H1 (cell line): Measurements from ENCODE around the gene SUGP2. TPM values are rescaled to one million over a fixed set of nuclear protein-coding genes. Genes with fewer than 3 reads are reported as not detected.

Experiments
- CTCF ChIA-PET: fragments of 300-600 bp; sonication (Branson Sonifier 250); formaldehyde crosslinking; loops from one replicate; lab custom pipeline; 2021; ENCODE audit not compliant: partially characterized antibody; lab: Charles Lee
- POLR2A ChIA-PET: fragments of 300-600 bp; sonication (Branson Sonifier 250); formaldehyde crosslinking; loops from one replicate; lab custom pipeline; 2021; ENCODE audit warnings: inconsistent platforms; ENCODE audit not compliant: partially characterized antibody; lab: Charles Lee
- DNase-seq, 2 experiments: peaks; one replicate each; pipeline versions ENCODE4 v3.0.0 to v3.0.0-alpha.2; 2010 to 2022; ENCODE audit warnings: low spot score in 2 of 2, low read depth in 1 of 2, mixed read lengths in 1 of 2
- FAIRE-seq: peaks from 2 replicates; lab custom pipeline; 2011; peaks lifted over from hg19 to GRCh38; lab: Jason Lieb, UNC
- H2AFZ ChIP-seq: 2 replicates; pipeline ENCODE4 v1.8.1; 2012; ENCODE audit warnings: low read length, inconsistent platforms
- H2AK5ac ChIP-seq: 2 replicates; pipeline ENCODE4 v1.6.1; 2013; ENCODE audit warnings: low read depth, low read length
- H2BK120ac ChIP-seq: replicated peaks from 2 replicates; pipeline ENCODE3; 2013; ENCODE audit warnings: low read depth, low read length, inconsistent platforms
- H2BK12ac ChIP-seq: 2 replicates; pipeline ENCODE4 v1.6.1; 2013; ENCODE audit warnings: low read depth, low read length
- H2BK15ac ChIP-seq: 2 replicates; pipeline ENCODE4 v1.6.1; 2013; ENCODE audit warnings: low read length
- H2BK20ac ChIP-seq: 2 replicates; pipeline ENCODE4 v1.6.1; 2013; ENCODE audit warnings: low read length
- H2BK5ac ChIP-seq: 2 replicates; pipeline ENCODE4 v1.6.1; 2013; ENCODE audit warnings: low read depth, low read length
- H3K14ac ChIP-seq: 2 replicates; pipeline ENCODE4 v1.6.1; 2013; ENCODE audit warnings: inconsistent platforms; ENCODE audit not compliant: insufficient read length
- H3K18ac ChIP-seq: 2 replicates; pipeline ENCODE4 v1.6.1; 2013; ENCODE audit warnings: low read length; ENCODE audit errors: extremely low read depth
- H3K23ac ChIP-seq: 2 replicates; pipeline ENCODE4 v1.6.1; 2013; ENCODE audit warnings: inconsistent platforms; ENCODE audit not compliant: insufficient read length
- H3K23me2 ChIP-seq: 2 replicates; pipeline ENCODE4 v1.6.1; 2013; ENCODE audit warnings: low read depth, low read length
- H3K27ac ChIP-seq: 2 replicates; pipeline ENCODE4 v1.6.1; 2011; ENCODE audit warnings: low read depth, low read length, inconsistent platforms
- H3K27me3 ChIP-seq, 4 experiments: replicated peaks in 1 of 4; 1 replicate in 1 of 4; 2 replicates in 3 of 4; pipeline versions ENCODE4 v1.6.1 to v1.8.1; 2011 to 2013; ENCODE audit warnings: low read length in 3 of 4, mild to moderate bottlenecking in 3 of 4, inconsistent platforms in 2 of 4, mixed read lengths in 2 of 4, moderate library complexity in 1 of 4; ENCODE audit not compliant: control insufficient read depth in 3 of 4, insufficient read depth in 3 of 4; ENCODE audit errors: extremely low read depth in 1 of 4
- H3K36me3 ChIP-seq, 4 experiments: 2 replicates each; pipeline versions ENCODE4 v1.6.1 to v1.8.1; 2011 to 2013; ENCODE audit warnings: mild to moderate bottlenecking in 4 of 4, low read length in 3 of 4, moderate library complexity in 2 of 4, control low read depth in 1 of 4, inconsistent platforms in 1 of 4; ENCODE audit not compliant: insufficient read depth in 4 of 4, control insufficient read depth in 2 of 4
- H3K4ac ChIP-seq: replicated peaks from 2 replicates; pipeline ENCODE3; 2013; ENCODE audit warnings: low read length, low read depth, mixed read lengths, inconsistent platforms; ENCODE audit not compliant: insufficient read length
- H3K4me1 ChIP-seq, 4 experiments: replicated peaks in 1 of 4; 1 replicate in 1 of 4; 2 replicates in 3 of 4; pipeline versions ENCODE4 v1.6.1 to v1.8.1; 2011 to 2013; ENCODE audit warnings: low read length in 3 of 4, inconsistent platforms in 2 of 4, mixed read lengths in 1 of 4; ENCODE audit not compliant: insufficient read depth in 4 of 4, control insufficient read depth in 3 of 4
- H3K4me2 ChIP-seq, 2 experiments: 2 replicates each; pipeline versions ENCODE4 v1.6.1 to v1.8.1; 2011 to 2013; ENCODE audit warnings: low read depth in 2 of 2, low read length in 2 of 2, control low read depth in 1 of 2, inconsistent platforms in 1 of 2, mild to moderate bottlenecking in 1 of 2; ENCODE audit not compliant: insufficient read depth in 1 of 2
- H3K4me3 ChIP-seq, 4 experiments: fragments of 200-600, 300-600 bp in 1 of 4; sonication (generic), shearing (Covaris generic), sonication (Bioruptor Twin) in 1 of 4; 2 replicates each; pipeline versions ENCODE4 v1.5.1 to v1.8.1; 2011 to 2016; ENCODE audit warnings: low read length in 4 of 4, low read depth in 3 of 4, control low read depth in 2 of 4, inconsistent platforms in 2 of 4, mild to moderate bottlenecking in 2 of 4, mixed read lengths in 1 of 4, moderate library complexity in 1 of 4; ENCODE audit not compliant: insufficient read depth in 2 of 4; ENCODE audit errors: extremely low read depth in 1 of 4
- H3K56ac ChIP-seq: replicated peaks from 2 replicates; pipeline ENCODE3; 2013; ENCODE audit warnings: low read depth, mild to moderate bottlenecking, mixed read lengths, low read length, inconsistent platforms; ENCODE audit not compliant: insufficient read length
- H3K79me1 ChIP-seq: 2 replicates; pipeline ENCODE4 v1.6.1; 2013; ENCODE audit warnings: low read depth, low read length, control low read depth
- H3K79me2 ChIP-seq, 2 experiments: 2 replicates each; pipeline versions ENCODE4 v1.6.1 to v1.8.1; 2012 to 2013; ENCODE audit warnings: low read length in 2 of 2, mild to moderate bottlenecking in 2 of 2, inconsistent platforms in 1 of 2; ENCODE audit not compliant: insufficient read depth in 2 of 2, control insufficient read depth in 1 of 2
- H3K9ac ChIP-seq, 4 experiments: replicated peaks in 1 of 4; 1 replicate in 1 of 4; 2 replicates in 3 of 4; pipeline versions ENCODE4 v1.6.1 to v1.8.1; 2011 to 2013; ENCODE audit warnings: low read depth in 3 of 4, low read length in 3 of 4, control low read depth in 2 of 4, mild to moderate bottlenecking in 2 of 4, moderate library complexity in 2 of 4, inconsistent platforms in 1 of 4; ENCODE audit errors: extremely low read depth in 1 of 4
- H3K9me3 ChIP-seq, 2 experiments: 2 replicates each; pipeline versions ENCODE4 v1.6.1 to v1.8.1; 2012 to 2013; ENCODE audit warnings: mild to moderate bottlenecking in 2 of 2, moderate library complexity in 2 of 2, control low read depth in 1 of 2, inconsistent platforms in 1 of 2, low read depth in 1 of 2, low read length in 1 of 2, mixed read lengths in 1 of 2; ENCODE audit not compliant: insufficient read depth in 2 of 2
- H4K20me1 ChIP-seq, 2 experiments: replicated peaks in 1 of 2; 2 replicates each; pipeline versions ENCODE3 to v1.8.1; 2011 to 2013; ENCODE audit warnings: inconsistent platforms in 2 of 2, low read length in 2 of 2, mild to moderate bottlenecking in 1 of 2; ENCODE audit not compliant: insufficient read depth in 2 of 2, control insufficient read depth in 1 of 2
- H4K5ac ChIP-seq: 2 replicates; pipeline ENCODE4 v1.6.1; 2013; ENCODE audit warnings: low read length, low read depth, mixed read lengths, inconsistent platforms; ENCODE audit not compliant: insufficient read length
- H4K8ac ChIP-seq: 2 replicates; pipeline ENCODE4 v1.8.0; 2013; ENCODE audit warnings: mild to moderate bottlenecking, moderate library complexity, low read length, inconsistent platforms; ENCODE audit not compliant: insufficient read depth; ENCODE audit errors: extremely low read depth
- H4K91ac ChIP-seq: replicated peaks from 2 replicates; pipeline ENCODE3; 2013; ENCODE audit warnings: low read length, mixed read lengths, inconsistent platforms; ENCODE audit not compliant: insufficient read length
- CBX5 ChIP-seq: fragments of 300-800, 300-1000 bp; sonication (generic); IDR thresholded peaks from 2 replicates; pipeline ENCODE4 v1.7.1; 2016; ENCODE audit warnings: antibody characterized with exemption, low read length, low read depth
- CHD1 ChIP-seq: IDR thresholded peaks from 2 replicates; pipeline ENCODE4 v1.6.1; 2012; ENCODE audit warnings: low read depth, low read length, improper control_type of control experiment
- CREB1 ChIP-seq: IDR thresholded peaks from 2 replicates; pipeline ENCODE4 v1.6.1; 2012; ENCODE audit warnings: inconsistent platforms
- RXRA ChIP-seq: IDR thresholded peaks from 2 replicates; pipeline ENCODE4 v1.6.1; 2011; ENCODE audit warnings: low read depth, mild to moderate bottlenecking, low read length, moderate library complexity; ENCODE audit not compliant: insufficient read depth
- SP2 ChIP-seq: IDR thresholded peaks from 2 replicates; pipeline ENCODE4 v1.6.1; 2012; ENCODE audit warnings: mild to moderate bottlenecking, low read length, inconsistent platforms
- TEAD4 ChIP-seq: IDR thresholded peaks from 2 replicates; pipeline ENCODE4 v1.6.1; 2012; ENCODE audit warnings: low read depth, low read length, inconsistent platforms, mixed read lengths
- WGBS, 2 experiments: shearing (Covaris generic) in 1 of 2; methylation state at CpG; one replicate each; pipeline versions ENCODE4 v1.1.6 to v1.1.7; 2013 to 2015; ENCODE audit warnings: low lambda C conversion rate in 2 of 2, mixed read lengths in 2 of 2, inconsistent platforms in 1 of 2, low coverage in 1 of 2, missing lambda C conversion rate in 1 of 2; ENCODE audit not compliant: insufficient replicate concordance in 2 of 2, insufficient coverage in 1 of 2, insufficient read length in 1 of 2; ENCODE audit errors: extremely low coverage in 1 of 2, missing lambda C conversion rate in 1 of 2; 5-methylcytosine and 5-hydroxymethylcytosine counted together
- polyA plus RNA-seq, 7 experiments: library from polyadenylated mRNA; depleted of rRNA in 3 of 7; stranded (reverse) in 5 of 7; unstranded in 2 of 7; fragments of >200 nt in 5 of 7; fragments of 200-250 nt in 2 of 7; gene quantifications; 1 replicate in 5 of 7; 2 replicates in 1 of 7; 4 replicates in 1 of 7; pipeline versions ENCODE4 v1.2.1 to v1.2.3, GENCODE V29; 2011 to 2013; ENCODE audit warnings: missing spikeins in 2 of 7, mixed read lengths in 2 of 7
- total RNA-seq: library from RNA; stranded (reverse); fragmentation: NEBNext Ultra II Directional; extraction: Animal tissue kit (Norgen Biotek cat#: 25700); gene quantifications from 2 replicates; pipeline ENCODE4 v1.2.1, GENCODE V29; 2021
- TF ChIP-seq, protein P1 (sequence below): IDR thresholded peaks from 2 replicates; pipeline ENCODE4 v1.6.1; 2012; ENCODE audit warnings: inconsistent platforms

Gene SUGP2
- total and polyA plus RNA-seq, 2 of the 8 experiments (the other 6 are each of a cell fraction or from before 2014, with no cell fraction given), result 57.7 to 114 TPM

DNA sequence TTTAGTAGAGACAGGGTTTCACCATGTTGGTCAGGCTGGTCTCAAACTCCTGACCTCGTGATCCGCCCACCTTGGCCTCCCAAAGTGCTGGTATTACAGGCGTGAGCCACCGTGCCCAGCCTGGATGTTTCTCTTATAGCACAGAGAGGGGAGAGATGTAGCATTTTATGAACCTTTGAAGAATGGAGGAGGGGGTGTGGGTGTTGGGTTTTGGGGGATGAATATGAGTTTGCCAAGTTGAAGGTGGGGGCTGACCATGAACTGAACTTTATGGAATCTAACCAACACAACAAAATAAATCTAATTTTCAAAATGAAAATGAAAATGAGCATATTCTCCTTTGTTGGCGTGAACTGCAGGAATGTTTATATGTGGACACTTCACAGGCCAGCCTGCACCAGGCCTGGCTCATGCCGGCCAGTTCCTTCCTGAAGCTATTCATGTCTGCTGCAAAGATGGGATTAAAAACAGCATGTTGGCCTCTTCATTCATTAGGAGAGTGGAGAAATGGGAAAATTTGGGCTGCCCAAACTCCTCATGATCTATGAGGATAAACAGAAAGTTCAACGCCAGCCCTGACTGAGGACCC is 52.8 kb downstream of the SUGP2 start:
- H4K20me1 ChIP-seq, result no peaks in the 10 kb centered on the region
- H2BK5ac ChIP-seq, result no peak overlapping the region
- no peak overlapping the region for H2AK5ac ChIP-seq
- no peaks in the 10 kb centered on the region for H3K79me2 ChIP-seq
- H4K91ac ChIP-seq, result no peak overlapping the region
- H3K9me3 ChIP-seq, result no peaks in the 10 kb centered on the region
- H3K79me1 ChIP-seq, result no peaks in the 10 kb centered on the region
- H2AFZ ChIP-seq, result no peak overlapping the region
- CTCF ChIA-PET, result no interaction called here
- no peak overlapping the region for H3K4me3 ChIP-seq
- FAIRE-seq (no peak), DNase-seq (no peak)
- no peak overlapping the region for H3K18ac ChIP-seq
- no peak overlapping the region for H2BK15ac ChIP-seq
- H3K4me1 ChIP-seq, result 0 out of 7 replicates have a peak, but pooled peaks cover 0 to 3% (median 0%) of the 10 kb centered on the region in 4 experiments
- H3K4ac ChIP-seq, result no peak overlapping the region
- no peak overlapping the region for H4K8ac ChIP-seq
- H2BK20ac ChIP-seq, result no peak overlapping the region
- H4K5ac ChIP-seq, result no peak overlapping the region
- no peak overlapping the region for H3K14ac ChIP-seq
- no peaks in the 10 kb centered on the region for H3K36me3 ChIP-seq
- H3K27me3 ChIP-seq, result peaks cover 0 to 2% (median 0%) of the 10 kb centered on the region in 4 experiments; a peak in 1 of 7 replicates
- no peak overlapping the region for H3K27ac ChIP-seq
- H3K23ac ChIP-seq, result no peak overlapping the region
- H2BK12ac ChIP-seq, result no peak overlapping the region
- H3K23me2 ChIP-seq, result no peaks in the 10 kb centered on the region
- POLR2A ChIA-PET, result interaction anchor here (1.2 kb wide), 1 partner anchor 19 kb away, joined by 3 read pairs; no protein-coding TSS in a partner anchor
- H3K4me2 ChIP-seq, result no peak overlapping the region
- H3K9ac ChIP-seq, result no peak overlapping the region
- H3K56ac ChIP-seq, result no peak overlapping the region
- no peak overlapping the region for H2BK120ac ChIP-seq
- TF ChIP-seq RXRA (no peak), CREB1 (no peak), CBX5 (no peak), SP2 (no peak), TEAD4 (no peak), CHD1 (no peak)
- TF ChIP-seq, protein P1, sequence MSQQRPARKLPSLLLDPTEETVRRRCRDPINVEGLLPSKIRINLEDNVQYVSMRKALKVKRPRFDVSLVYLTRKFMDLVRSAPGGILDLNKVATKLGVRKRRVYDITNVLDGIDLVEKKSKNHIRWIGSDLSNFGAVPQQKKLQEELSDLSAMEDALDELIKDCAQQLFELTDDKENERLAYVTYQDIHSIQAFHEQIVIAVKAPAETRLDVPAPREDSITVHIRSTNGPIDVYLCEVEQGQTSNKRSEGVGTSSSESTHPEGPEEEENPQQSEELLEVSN, result no peak
- WGBS, 2 experiments, result 94% methylated on average over 7 of the region's 7 CpGs; no CpG with 5 or more reads in 1 of the 2 experiments
